MG63 (cell line): Measurements from ENCODE around the gene COL27A1. TPM values are rescaled to one million over a fixed set of nuclear protein-coding genes. Genes with fewer than 3 reads are reported as not detected.
A peak's percentile ranks its signal among the peaks of the same experiment; 100 is the strongest.

Experiments
- DNase-seq: peaks from one replicate; pipeline ENCODE4 v3.0.0-alpha.2; 2020
- H3K27me3 ChIP-seq: fragments of 250-450 bp; sonication (Bioruptor Pico); 2 replicates; pipeline ENCODE4 v1.5.1; 2020; ENCODE audit warnings: mild to moderate bottlenecking, moderate library complexity
- H3K36me3 ChIP-seq: fragments of 250-450 bp; sonication (Bioruptor Pico); 2 replicates; pipeline ENCODE4 v1.5.1; 2020; ENCODE audit warnings: mild to moderate bottlenecking, moderate library complexity
- H3K4me3 ChIP-seq: fragments of 250-450 bp; sonication (Bioruptor Pico); 2 replicates; pipeline ENCODE4 v1.5.1; 2020; ENCODE audit warnings: mild to moderate bottlenecking, moderate library complexity
- H3K9me3 ChIP-seq: fragments of 250-450 bp; sonication (Bioruptor Pico); 2 replicates; pipeline ENCODE4 v1.5.1; 2020; ENCODE audit warnings: mild to moderate bottlenecking, moderate library complexity
- total RNA-seq: library from RNA; depleted of rRNA; stranded (reverse); fragments of >200 nt; shearing (Covaris generic); gene quantifications from 2 replicates; pipeline ENCODE4 v1.2.3, GENCODE V29; 2014; ENCODE audit warnings: low replicate concordance

COL27A1 gene
- total RNA-seq, 1 experiment from 2014 or later, result 1.3 TPM

DNA sequence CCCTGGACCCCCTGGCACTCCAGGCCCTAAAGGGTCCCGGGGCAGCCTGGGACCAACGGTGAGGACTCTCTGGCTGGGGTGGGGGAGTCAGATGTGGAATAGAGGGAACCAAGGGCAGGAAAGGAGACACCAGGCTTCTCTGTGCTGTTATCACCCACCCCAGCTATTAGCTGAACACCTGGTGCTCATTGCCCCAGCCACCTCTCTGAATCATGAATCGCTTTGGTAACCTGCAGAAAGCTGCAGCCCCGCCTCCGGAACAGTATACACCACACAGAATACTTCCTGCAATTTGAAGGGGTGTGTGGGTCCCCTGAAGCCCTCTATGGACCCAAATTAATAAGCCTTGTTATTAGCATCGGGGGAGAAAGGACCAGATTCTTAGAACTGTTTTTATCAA, 127.2 kb downstream of the COL27A1 start:
- no peak overlapping the region for H3K4me3 ChIP-seq
- H3K9me3 ChIP-seq, result no peaks in the 10 kb centered on the region
- no peak for DNase-seq
- H3K36me3 ChIP-seq, result peaks cover 3% of the 10 kb centered on the region; the same call in 1 of the 2 replicates
- H3K27me3 ChIP-seq, result no peaks in the 10 kb centered on the region

DNA sequence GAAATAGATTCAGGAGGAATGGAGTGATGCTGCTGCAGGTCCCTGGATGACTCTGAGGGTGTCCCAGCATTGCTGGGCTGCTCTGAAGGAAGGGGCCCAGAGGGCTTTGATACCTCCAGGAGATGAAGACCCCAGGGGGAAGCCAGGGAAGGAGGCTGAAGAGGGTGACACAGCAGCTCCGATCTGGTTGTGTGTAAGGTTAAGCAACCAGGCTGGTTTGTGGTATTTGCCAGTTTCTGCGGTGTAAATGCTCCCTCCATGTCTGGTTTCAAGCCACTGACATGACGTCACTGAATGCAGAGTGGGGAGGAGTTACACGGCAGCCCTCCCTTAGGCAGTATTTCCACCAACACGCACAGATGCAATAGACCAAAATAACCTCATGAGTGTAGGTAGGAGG, 127.6 kb downstream of the COL27A1 start:
- no peak for DNase-seq
- no peaks in the 10 kb centered on the region for H3K9me3 ChIP-seq
- H3K4me3 ChIP-seq, result no peak overlapping the region
- H3K36me3 ChIP-seq, result peaks cover 3% of the 10 kb centered on the region; the same call in 1 of the 2 replicates
- no peaks in the 10 kb centered on the region for H3K27me3 ChIP-seq

DNA sequence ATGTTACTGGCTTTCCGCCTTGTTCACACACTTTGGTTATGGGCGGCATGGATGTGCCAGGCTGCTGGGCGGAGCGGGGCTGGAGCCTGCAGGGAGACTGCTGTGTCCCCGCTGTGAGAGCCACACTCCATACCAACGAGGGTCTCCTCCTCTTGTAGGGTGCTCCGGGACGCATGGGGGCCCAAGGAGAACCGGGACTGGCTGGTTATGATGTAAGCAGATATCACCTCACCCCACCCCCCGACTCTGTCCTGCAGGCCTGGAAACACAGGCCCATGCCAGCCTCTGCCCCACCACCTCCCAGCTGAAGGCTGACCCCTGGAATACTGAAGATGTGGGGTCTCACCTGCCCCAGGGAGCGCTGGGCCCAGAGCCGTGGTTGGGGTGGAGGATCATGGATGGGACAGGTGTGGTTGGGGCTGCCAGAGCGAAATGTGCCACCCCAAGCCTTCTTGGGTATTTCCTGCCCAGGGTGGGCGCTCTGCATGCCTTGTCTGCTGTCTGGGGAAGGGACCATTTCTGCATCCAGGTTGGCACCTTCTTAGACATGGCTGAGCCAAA, 128.3 kb downstream of the COL27A1 start:
- DNase-seq, result no peak
- Histone ChIP-seq H3K4me3 (no peak overlapping the region), H3K27me3 (no peaks in the 10 kb centered on the region), H3K9me3 (no peaks in the 10 kb centered on the region), H3K36me3 (0 out of 2 replicates have a peak, but pooled peaks cover 3% of the 10 kb centered on the region)

DNA sequence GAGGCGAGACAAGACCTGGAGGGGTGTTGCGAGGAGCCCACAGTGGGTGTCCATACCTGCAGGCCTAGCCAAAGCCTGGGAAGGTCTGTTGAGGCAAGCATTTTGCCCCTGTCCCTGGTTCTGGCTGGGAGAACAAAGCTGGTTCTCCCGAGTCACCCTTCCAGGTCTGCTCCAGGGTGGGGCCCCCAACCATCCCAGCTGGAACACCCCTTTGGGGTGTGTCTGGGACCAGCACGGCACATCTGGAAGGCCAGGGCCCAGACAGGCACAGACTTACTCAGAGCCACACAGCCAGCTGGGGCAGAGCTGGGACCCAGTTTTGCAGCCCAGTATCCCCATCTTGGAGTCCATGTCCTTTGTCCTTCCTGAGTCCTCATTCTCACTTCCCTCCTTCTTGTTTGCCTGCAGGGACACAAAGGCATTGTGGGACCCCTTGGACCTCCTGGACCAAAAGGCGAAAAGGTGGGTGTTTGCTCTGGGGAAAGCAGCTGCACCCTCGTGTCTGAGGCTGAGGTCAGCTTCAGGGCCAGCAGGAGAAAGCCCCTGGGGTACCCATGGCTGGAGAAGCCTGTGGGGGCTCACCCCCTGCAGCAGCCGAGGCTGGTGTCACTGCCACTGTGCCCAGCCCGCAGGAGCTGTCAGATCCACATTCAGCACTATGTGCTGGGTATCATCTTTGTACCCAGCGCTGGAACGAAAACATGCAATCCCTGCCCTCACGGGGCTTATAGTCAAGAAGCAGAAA, 129.2 kb downstream of the COL27A1 start:
- H3K36me3 ChIP-seq, result 0 out of 2 replicates have a peak, but pooled peaks cover 3% of the 10 kb centered on the region
- H3K9me3 ChIP-seq, result no peaks in the 10 kb centered on the region
- no peaks in the 10 kb centered on the region for H3K27me3 ChIP-seq
- no peak for DNase-seq
- no peak overlapping the region for H3K4me3 ChIP-seq

DNA sequence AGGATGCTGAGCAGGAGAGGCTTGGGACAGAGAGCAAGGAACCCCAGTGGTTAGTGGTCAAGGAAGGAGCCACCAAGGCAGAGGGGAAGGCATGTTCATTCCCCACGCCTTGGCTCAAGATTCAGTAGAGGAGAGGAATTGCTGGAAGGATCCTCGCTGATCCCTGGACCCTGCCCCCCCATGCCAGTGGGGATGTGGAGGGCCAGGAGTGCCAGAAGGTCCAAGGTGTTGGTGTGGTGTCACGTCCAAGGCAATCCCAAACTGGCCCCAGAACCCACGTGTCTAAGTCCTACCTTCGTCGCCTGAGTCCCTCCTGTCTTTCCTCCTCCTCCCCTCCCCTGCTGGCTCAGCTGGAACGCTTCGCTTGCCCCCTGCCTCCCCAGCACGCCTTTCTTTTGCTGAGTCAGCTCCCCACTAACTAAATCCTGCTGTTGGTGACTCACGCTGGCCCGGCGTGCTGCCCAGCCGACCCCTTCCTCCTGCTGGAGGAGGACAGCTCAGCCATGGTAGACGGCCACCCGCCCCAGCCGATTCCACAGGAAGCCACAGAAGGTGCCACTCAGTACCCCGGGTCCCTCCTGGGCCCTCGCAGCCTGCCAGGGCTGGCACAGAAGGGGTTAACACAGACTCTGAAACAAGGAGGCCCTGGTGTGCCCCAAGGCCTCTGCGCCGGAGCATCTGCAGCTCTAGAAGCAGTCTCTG, 130.0 kb downstream of the COL27A1 start:
- peak; percentile 90 for DNase-seq
- Histone ChIP-seq H3K9me3 (no peaks in the 10 kb centered on the region), H3K36me3 (0 out of 2 replicates have a peak, but pooled peaks cover 3% of the 10 kb centered on the region), H3K4me3 (no peak overlapping the region), H3K27me3 (no peaks in the 10 kb centered on the region)

DNA sequence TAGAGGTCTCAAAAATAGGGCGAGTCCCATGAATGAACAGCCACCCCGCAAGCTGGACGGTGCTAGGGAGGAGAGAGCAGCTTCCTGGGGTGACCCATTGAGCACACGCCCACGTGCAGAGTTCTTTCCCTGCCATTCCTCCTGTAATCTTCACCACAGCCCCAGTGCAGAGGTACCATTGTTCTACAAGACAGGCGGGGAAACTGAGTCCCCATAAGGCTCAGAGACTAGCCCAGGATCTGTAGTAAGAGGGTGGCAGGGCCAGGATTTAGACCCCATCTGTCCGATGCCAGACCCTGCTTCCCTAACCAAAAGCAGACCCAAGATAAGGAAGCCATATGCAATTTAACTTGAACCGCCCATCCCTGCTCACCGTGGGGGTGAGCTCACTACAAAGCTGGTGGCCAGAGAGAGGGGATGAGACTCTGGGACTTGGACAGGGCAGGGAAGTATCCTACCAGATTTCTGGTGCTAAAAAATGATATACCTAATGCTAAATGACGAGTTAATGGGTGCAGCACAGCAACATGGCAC, 130.9 kb downstream of the COL27A1 start:
- H3K9me3 ChIP-seq, result no peaks in the 10 kb centered on the region
- no peak overlapping the region for H3K4me3 ChIP-seq
- no peak for DNase-seq
- H3K27me3 ChIP-seq, result no peaks in the 10 kb centered on the region
- 0 out of 2 replicates have a peak, but pooled peaks cover 3% of the 10 kb centered on the region for H3K36me3 ChIP-seq

GRCh38 chr9:114287001-114287762, 131.8 kb downstream of the COL27A1 start:
- Histone ChIP-seq H3K36me3 (0 out of 2 replicates have a peak, but pooled peaks cover 3% of the 10 kb centered on the region), H3K4me3 (no peak overlapping the region), H3K27me3 (no peaks in the 10 kb centered on the region), H3K9me3 (no peaks in the 10 kb centered on the region)
- no peak for DNase-seq

DNA sequence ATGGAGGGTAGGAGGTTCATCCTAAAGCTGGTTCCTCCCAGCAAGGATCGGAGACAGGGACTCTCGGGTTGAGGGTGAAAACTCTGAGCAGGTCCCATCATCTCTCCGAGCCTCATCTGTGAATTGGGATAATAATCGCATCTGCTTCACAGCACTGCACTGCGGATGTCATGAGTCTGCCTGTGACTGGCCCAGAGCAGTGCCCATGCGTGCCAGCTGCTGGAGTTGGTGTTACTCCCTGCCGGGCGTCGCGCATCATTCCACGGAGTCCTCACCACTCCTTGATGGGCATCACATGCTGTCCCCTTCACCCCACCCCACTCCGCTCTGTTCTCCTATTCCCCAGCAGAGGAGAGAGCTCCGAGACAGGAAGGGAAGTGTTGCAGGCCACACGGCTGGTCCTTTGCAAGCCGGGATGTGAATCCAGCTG, 132.4 kb downstream of the COL27A1 start:
- Histone ChIP-seq H3K36me3 (peaks cover 6% of the 10 kb centered on the region; the same call in 1 of the 2 replicates), H3K9me3 (no peaks in the 10 kb centered on the region), H3K4me3 (no peak overlapping the region), H3K27me3 (no peaks in the 10 kb centered on the region)
- no peak for DNase-seq

GRCh38 chr9:114288193-114289091, 133.1 kb downstream of the COL27A1 start:
- Histone ChIP-seq H3K27me3 (no peaks in the 10 kb centered on the region), H3K36me3 (peaks cover 9% of the 10 kb centered on the region; the same call in 1 of the 2 replicates), H3K4me3 (no peak overlapping the region), H3K9me3 (no peaks in the 10 kb centered on the region)
- no peak for DNase-seq

DNA sequence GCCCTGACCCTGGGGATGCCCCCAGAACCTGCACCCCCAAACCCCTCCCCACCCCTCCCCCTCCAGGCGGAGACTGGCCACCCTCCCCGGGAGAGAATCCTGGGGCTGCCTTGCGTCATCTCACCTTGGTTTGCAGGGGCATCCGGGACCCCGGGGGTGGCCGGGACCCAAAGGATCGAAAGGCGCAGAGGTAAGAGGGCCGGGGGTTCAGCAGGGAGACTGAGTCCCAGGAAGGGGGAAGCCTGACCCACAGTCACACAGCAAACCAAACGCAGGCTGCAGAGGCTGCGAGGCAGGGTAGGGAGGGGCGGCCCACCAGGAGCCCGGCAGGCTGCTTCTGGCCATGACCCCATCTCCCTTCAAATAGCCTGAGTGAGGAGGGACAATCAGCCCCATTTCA, 133.8 kb downstream of the COL27A1 start:
- no peaks in the 10 kb centered on the region for H3K27me3 ChIP-seq
- H3K9me3 ChIP-seq, result no peaks in the 10 kb centered on the region
- no peak overlapping the region for H3K4me3 ChIP-seq
- H3K36me3 ChIP-seq, result peaks cover 9% of the 10 kb centered on the region; the same call in 1 of the 2 replicates
- no peak for DNase-seq

DNA sequence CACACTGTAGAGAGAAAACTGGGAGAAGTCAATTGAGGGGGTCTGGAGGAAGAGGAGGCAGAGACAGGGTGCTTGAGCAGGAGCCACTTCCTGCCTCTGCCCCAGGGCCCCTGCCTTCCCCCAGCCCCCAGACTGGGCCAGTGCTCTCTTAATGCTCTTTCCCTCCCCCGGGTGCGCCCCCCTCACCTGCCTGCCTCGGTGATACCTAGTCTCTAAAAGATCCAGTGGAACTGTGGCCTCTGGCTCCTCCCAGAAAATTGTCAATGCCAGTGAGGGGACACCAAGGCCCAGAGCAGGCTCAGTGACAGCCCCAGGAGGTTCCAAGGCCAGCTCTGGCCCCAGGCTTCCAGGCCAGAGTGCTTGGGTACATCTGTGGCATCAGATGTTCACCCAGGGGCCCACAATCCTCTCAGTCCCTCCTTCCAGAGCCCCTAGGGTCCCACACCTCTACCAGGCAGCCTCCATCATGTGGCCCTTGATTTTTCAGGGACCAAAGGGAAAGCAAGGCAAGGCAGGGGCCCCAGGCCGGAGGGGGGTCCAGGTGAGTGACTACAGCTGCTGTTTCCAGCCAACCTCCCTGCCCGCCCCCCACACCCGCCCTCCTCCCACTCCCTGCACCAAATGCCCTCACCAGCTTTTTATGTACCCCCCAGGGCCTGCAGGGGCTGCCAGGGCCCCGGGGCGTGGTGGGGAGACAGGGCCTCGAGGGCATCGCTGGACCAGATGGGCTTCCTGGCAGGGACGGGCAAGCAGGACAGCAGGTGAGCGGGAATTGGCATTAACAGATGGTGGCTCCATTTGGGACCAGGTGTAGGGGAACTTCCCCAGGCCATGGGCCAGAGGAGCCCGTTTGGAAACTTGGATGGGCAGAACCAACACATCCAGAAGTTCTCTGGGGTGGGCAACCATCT, 134.5 kb downstream of the COL27A1 start:
- Histone ChIP-seq H3K36me3 (peaks cover 15% of the 10 kb centered on the region), H3K9me3 (peaks cover 2% of the 10 kb centered on the region), H3K4me3 (no peak overlapping the region), H3K27me3 (no peaks in the 10 kb centered on the region)
- DNase-seq, result no peak

GRCh38 chr9:114290561-114290986, 135.2 kb downstream of the COL27A1 start:
- peaks cover 7% of the 10 kb centered on the region for H3K9me3 ChIP-seq
- H3K27me3 ChIP-seq, result no peaks in the 10 kb centered on the region
- no peak overlapping the region for H3K4me3 ChIP-seq
- peaks cover 18% of the 10 kb centered on the region for H3K36me3 ChIP-seq
- no peak for DNase-seq

DNA sequence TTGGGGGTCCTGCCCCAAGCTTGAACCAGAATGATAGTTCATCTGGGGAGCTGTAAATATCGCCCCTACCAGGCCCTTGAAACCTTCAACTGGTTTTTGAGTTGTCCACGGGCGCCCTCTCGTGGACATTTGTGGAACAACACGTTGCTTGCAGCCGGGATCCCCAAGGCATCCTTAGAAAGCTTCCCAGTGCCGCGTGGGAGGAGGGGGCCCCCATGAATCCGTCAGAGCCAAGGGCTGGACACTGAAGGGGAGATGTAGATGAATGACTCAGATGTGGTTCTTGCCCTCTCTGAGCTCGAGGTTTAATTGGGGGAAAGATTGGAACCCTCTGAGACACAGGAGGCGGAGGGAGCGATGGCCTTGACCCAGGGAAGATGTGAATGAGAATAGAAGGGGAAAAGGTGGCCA, 135.7 kb downstream of the COL27A1 start:
- DNase-seq, result peak; percentile 43

DNA sequence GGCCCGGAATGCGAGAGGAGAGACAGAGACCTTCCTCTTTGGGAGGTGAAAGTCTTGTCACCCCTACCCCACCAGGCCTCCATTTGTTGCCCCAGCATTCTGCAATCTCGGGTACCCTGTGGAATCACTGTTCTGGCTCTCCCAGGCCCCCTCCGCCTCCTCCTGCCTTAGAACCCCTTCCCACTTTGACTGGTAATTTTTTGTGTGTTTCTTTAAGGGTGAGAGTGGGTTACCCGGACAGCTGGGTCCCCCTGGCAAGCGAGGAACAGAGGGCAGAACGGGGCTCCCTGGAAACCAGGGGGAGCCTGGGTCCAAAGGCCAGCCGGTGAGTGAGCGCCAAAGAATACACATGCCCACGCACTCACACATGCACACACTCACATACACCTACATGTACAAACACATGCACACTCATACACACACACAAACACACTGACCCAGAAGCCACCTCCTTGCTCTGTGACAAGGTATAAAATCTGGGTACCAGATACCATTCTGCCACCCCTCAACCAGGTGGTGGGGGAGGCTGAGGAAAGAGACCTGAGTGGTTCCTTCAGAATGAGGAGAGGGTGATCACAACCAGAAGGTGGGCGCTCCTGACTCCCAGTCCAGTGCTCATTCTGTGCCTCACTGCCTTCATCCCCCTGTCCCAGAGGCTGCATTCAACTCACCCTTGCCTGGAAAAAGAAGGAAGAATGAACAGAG, 136.7 kb downstream of the COL27A1 start:
- Histone ChIP-seq H3K4me3 (no peak overlapping the region), H3K27me3 (no peaks in the 10 kb centered on the region), H3K9me3 (peaks cover 11% of the 10 kb centered on the region), H3K36me3 (peaks cover 28% of the 10 kb centered on the region)
- DNase-seq, result no peak

More for the DNA sequence above, 135.7 kb downstream of the COL27A1 start:
- Histone ChIP-seq H3K9me3 (peaks cover 7% of the 10 kb centered on the region), H3K27me3 (no peaks in the 10 kb centered on the region), H3K36me3 (peaks cover 22% of the 10 kb centered on the region), H3K4me3 (no peak overlapping the region)
